GM21723 (cell line): ENCODE measurements around the gene TAF1C.
"Not testable (repeated sequence)": the region's sequence is repeated elsewhere in the genome, so short reads cannot be mapped to it uniquely, and the experiment has no call there.

Source experiments
- ATAC-seq: cut with Tn5 transposase; IDR thresholded peaks from one replicate; pipeline ENCODE4 v1.9.1; 2021; ENCODE audit warnings: mild to moderate bottlenecking, moderate library complexity; ENCODE audit not compliant: unreplicated experiment

TAF1C gene

DNA sequence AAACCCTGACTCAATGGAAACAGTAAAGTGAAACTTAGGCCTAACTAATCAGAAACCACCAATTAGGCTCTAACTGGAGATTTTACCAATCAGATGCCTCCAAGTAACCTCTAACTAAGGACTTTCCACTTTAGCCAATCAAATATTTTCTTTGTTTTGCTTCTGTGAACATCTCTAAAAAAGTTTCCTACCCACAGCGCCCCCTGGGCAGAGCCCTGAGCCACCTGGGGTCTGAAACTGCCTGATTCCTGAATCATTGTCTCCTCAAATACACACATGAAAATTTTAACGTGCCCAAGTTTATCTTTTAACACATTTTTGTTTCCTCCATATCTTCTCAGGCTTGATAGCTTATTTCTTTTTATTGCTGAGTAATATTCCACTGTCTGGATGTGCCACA is 23.1 kb upstream of the TAF1C start:
- no peak for ATAC-seq

DNA sequence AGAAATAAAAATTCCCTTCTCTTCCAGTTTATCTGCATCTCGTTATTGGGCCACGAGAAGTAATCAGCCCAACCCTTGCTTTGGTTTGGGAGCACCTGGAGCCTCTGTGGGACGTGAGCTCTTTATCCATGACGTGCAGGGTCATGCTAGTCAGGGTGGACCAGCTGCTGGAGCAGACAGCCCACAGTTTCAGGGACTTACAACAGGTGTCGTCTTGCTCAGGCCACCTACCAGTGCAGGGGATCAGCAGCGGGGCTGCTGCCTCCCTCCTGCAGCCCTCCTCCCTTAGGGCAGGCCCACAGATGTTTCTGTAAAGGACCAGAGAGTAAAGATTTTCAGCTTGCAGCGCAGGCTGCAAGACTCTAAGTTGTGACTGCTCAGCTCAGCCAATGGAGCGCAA is 21.0 kb upstream of the TAF1C start:
- no peak for ATAC-seq

GRCh38 chr16:84207251-84207650 is 20.4 kb upstream of the TAF1C start:
- ATAC-seq: no peak

DNA sequence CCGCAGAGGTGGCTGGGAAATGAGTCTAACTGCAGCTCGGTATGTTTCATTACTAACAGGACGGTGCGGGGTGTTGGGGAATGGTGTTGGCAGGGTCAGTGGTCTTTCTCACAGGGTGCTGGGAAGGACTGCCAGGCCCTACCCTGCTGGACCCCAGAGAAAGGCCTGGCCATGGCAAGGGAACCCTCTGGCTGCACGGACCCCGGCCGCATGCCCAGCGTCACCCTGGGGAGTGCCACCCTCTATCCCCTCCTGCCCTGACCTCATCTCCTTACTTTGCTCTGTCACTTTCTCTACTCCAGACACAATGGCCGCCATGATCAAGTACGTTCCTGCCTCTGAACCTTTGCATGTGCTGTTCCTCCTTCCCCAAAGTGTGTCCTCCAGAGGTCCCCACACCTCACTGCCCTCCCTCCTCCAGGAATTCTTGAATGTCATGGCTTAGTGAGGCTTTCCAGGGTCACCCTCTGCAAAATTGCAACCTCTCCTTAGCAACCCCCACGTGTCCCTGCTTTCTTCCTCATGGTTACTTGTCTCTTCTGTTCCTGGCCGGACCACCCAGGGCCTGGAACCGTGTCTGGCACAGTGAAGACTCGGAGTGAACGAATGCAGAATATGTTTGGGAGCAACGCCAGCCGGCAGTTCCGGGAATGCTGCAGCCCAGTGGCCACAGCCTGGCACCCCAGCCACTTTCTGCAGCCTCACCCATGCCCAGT is 19.3 kb upstream of the TAF1C start:
- no peak for ATAC-seq

- ATAC-seq: not testable (repeated sequence)
Measured at GRCh38 chr16:84205123-84205522, 18.3 kb upstream of the TAF1C start.

- ATAC-seq: not testable (repeated sequence)
Measured at GRCh38 chr16:84204551-84204950, 17.7 kb upstream of the TAF1C start.

DNA sequence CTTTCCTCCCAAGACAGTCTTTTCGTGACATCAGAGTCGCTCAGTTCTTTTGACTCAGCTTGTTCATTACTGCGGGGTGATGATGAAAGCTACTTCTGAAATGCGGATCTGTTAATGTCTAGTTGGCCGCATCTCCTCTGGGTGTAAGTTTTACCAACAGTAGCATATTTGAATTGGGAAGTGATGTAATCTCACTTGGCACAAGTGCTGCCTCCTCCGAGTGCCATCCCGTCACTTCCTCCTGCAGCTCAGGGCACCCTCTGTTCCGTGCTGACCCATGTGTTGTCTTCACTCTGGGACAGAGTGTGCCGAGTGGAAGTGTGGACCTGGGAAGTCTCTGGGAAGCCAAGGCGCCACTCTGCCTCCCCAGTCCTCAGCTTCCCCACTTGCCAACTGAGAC is 13.0 kb upstream of the TAF1C start:
- no peak for ATAC-seq

DNA sequence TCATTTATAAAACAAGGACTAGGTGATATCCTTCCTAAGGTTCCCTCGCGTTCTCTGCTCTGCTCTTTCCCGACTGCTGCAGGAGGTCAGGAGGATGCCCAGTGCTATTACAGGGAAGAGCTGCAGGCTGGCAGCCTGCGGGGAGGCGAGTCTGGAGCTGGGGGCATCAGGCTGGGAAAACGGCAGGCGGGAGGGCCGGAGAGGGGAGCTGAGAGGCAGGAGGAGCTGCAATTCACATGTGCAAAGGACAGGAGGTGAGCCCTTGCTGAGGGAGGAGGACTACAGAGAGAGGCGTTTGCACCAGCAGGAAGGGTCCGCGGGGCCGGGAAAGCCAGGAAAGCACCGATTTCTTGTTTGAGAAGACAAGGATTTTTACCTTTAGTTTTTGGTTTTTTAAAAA is 12.2 kb upstream of the TAF1C start:
- ATAC-seq: no peak

- no peak for ATAC-seq
Measured at GRCh38 chr16:84198401-84198800, 11.5 kb upstream of the TAF1C start.

DNA sequence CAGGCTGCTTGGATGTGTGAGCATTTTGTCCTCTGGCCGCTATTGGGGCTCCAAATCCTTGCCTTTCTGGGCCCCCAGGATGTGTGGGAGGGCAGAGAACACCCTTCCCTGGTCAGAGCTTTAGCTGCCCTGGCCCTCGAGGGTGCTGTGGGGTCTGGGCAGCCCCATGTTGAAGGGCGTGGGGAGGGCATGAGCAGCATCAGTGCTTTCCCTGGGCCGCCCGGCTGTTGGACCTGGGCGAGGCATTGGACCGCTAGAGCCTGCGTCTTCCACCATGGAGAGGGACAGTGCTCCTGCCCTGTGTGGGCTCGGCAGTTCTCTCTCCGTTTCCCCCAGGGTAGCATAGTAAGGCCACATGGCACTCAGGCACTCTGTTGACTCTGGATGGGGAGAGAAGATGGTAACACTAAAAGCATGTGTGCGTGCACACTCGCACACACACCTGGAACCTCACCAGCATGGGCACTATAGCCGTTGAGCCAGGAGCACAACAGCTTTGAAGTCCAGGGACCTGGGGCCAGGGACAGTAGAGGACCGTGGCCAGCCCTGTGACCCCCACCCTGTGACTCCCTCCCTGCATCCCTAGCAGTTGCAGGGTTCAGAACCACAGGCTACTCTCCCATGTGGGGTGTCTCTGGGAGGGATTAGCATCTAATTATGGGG is 10.7 kb upstream of the TAF1C start:
- ATAC-seq: no peak

DNA sequence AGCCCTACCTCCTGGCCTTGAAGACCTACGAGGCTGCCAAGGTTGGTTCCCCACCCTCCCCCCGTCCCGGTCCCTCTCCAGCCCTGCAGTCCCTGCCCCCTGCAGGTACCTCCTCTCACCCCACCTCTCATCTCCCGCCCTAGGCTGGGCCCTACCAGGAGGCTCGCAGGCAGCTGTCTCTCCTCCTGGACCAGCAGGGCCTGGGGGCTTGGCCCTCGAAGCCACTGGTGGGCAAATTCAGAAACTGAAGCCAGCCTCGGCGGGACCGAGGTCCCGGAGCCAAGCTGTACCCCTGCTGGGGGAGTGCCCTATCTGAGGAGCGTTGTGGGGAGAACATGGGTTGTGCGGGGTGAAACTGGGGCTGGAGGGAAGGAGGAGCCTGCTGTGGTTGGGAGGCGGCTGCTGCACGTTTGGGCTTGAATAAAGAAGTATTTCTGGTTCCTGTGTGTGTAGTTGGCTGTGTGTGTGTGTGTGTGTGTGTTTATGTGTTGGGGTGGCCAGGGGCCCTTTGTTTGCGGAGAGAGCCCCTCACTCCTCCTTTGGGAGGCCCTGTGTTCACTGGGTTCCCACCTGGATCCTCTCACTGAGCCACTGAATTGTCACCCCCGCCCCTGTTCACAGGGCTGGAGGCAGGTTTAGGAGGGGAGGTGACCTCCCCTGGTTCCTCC is 10.0 kb upstream of the TAF1C start:
- ATAC-seq: no peak

DNA sequence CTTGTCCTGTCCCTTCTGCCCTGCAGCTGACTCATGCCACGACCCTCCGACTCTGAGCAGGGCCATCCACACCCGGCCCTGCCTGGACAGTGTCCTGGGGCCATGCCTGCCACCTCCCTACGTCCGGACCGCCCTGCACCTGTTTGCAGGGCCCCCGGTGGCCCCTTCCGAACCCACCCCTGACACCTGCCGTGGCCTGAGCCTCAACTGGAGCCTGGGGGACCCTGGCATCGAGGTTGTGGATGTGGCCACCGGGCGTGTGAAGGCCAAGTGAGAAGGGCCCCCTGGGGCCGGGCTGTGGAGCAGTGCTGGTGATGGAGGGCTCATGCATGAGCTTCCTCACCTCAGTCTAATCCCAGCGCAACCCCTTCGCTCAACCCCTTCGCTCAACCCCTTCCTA is 9.2 kb upstream of the TAF1C start:
- ATAC-seq: no peak

- ATAC-seq: no peak
Measured at GRCh38 chr16:84195201-84196093, 8.6 kb upstream of the TAF1C start.

DNA sequence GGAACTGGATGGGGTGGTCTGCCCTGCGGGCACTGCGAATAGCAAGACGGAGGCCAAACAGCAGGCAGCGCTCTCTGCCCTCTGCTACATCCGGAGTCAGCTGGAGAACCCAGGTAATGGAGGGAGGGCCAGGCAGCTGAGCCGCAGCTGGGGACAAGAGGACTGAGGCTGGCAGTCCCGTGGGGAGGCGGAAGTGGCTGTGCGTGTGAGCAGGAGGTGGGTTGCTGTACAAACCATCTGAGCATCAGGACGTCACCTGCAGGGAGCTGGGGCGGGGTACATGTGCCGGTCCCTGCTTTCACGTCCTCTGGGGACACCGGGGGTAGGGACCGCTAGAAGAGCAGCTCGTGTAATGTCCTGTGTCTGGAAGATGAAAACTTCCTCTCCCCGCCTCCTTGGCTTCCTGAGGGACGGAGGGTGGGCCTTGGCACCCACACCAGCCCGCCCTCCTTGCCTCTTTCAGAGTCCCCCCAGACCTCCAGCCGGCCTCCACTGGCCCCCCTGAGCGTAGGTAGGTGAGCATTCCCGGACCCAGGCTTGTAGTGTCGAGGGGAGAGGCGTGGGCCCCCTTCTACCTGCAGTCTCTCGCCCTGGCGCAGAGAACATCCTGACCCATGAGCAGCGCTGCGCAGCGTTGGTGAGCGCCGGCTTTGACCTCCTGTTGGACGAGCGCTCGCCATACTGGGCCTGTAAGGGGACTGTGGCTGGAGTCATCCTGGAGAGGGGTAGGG is 7.8 kb upstream of the TAF1C start:
- no peak for ATAC-seq

DNA sequence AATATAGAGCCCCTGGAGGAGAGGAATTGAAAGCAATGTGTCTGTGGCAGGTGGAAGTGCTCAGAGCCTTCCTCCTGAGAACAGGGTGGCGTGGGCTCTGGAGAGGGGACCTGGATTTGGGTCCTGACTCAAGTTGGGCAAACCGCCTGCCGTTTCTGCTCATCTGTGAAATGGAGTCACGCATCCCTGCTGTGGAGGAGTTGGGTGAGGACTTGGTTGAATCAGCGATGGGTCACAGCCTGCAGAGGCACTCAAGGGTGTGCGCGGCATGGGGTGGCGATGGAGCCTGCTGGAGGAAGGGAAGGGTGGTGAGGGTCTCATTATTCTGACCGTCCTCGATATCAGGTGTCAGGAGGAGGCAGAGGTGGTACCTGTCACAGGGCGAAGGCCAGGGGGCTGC is 7.2 kb upstream of the TAF1C start:
- ATAC-seq: no peak

- ATAC-seq: no peak
Measured at GRCh38 chr16:84193480-84193879, 6.6 kb upstream of the TAF1C start.

GRCh38 chr16:84191466-84191865 is 4.6 kb upstream of the TAF1C start:
- no peak for ATAC-seq

DNA sequence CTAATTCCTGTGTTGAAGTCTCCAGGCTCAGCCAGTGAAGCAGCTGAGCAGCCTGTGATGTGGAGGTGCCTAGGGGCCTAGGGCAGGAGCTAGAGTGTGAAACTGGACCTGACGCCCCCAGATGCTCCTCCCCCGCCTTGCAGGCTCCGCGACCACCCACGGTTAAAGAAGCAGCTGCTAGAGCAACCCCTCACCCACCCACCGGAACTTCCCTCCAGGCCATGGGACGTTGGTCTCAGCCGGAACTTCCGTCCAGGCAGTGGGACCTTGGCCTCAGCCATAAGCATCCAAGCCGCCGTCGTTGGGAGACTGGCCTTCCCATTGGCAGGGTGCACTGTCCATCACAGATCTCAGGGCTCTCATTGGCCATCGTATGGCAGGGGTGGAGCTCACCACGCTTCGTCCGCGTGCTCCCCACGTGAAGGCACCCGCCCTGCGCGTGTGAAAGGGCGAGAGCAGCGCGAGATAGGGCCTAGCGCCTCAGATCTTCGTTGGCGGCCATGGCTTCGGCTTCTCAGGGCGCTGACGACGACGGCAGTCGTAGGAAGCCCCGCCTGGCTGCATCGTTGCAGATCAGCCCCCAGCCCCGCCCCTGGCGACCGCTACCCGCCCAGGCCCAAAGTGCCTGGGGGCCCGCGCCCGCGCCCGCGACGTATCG is 4.0 kb upstream of the TAF1C start, which contains the start of gene ADAD2:
ADAD2 (plus strand) TSS at position 427 of the 658 bp plus-strand sequence; CDS start at position 501, 74 bp downstream.
- ATAC-seq: no peak

- ATAC-seq: no peak
Measured at GRCh38 chr16:84184775-84185174, 2.1 kb downstream of the TAF1C start.
